Superior temporal gyrus (tissue), 1 donor: Measurements from ENCODE around the gene FREM3.
"Not testable (repeated sequence)": the region's sequence is repeated elsewhere in the genome, so short reads cannot be mapped to it uniquely, and the experiment has no call there.

Source experiments
- DNase-seq: peaks from one replicate; pipeline ENCODE4 v3.0.0-alpha.2; 2016; ENCODE audit errors: extremely low spot score

The FREM3 gene

GRCh38 chr4:143585548-143585947 is 114.9 kb downstream of the FREM3 start:
- DNase-seq = no peak

- no peak for DNase-seq
Observed at GRCh38 chr4:143581331-143581946, 119.0 kb downstream of the FREM3 start.

GRCh38 chr4:143575331-143575730 is 125.1 kb downstream of the FREM3 start:
- DNase-seq = no peak

- DNase-seq = no peak
Observed at GRCh38 chr4:143564472-143564871, 136.0 kb downstream of the FREM3 start.

GRCh38 chr4:143559757-143560147 is 140.7 kb downstream of the FREM3 start:
- DNase-seq = no peak

- peak; percentile 69 for DNase-seq
Observed at GRCh38 chr4:143558823-143559756, 141.4 kb downstream of the FREM3 start.

GRCh38 chr4:143558286-143558685 is 142.2 kb downstream of the FREM3 start:
- DNase-seq = no peak

GRCh38 chr4:143555676-143556075 is 144.8 kb downstream of the FREM3 start:
- DNase-seq = no peak

GRCh38 chr4:143554728-143555597 is 145.5 kb downstream of the FREM3 start:
- DNase-seq = no peak

GRCh38 chr4:143549928-143550327 is 150.5 kb downstream of the FREM3 start:
- DNase-seq = no peak

- no peak for DNase-seq
Observed at GRCh38 chr4:143539670-143540023, 160.8 kb downstream of the FREM3 start.

GRCh38 chr4:143538979-143539669 is 161.4 kb downstream of the FREM3 start:
- DNase-seq = no peak

GRCh38 chr4:143531788-143532491 is 168.5 kb downstream of the FREM3 start:
- DNase-seq = no peak

GRCh38 chr4:143531380-143531779 is 169.1 kb downstream of the FREM3 start:
- peak; percentile 53 for DNase-seq

- DNase-seq = not testable (repeated sequence)
Observed at GRCh38 chr4:143528046-143528445, 172.4 kb downstream of the FREM3 start.
